KMS-11 (cell line): Measurements from ENCODE around the gene VPS33A.

Experiments
- H2AFZ ChIP-seq: fragments of 200-600 bp; sonication (generic); 2 replicates; pipeline ENCODE4 v1.6.1; 2016; ENCODE audit warnings: antibody characterized with exemption, mixed run types, low read depth
- H3K27ac ChIP-seq: fragments of 200-600 bp; sonication (generic); 2 replicates; pipeline ENCODE4 v1.6.1; 2016; ENCODE audit warnings: mild to moderate bottlenecking, mixed run types
- H3K27me3 ChIP-seq: fragments of 200-600 bp; sonication (generic); 2 replicates; pipeline ENCODE4 v1.6.1; 2017; ENCODE audit warnings: mild to moderate bottlenecking, low read depth, mixed run types, moderate library complexity; ENCODE audit not compliant: insufficient read depth
- H3K36me3 ChIP-seq: fragments of 200-600 bp; sonication (generic); 2 replicates; pipeline ENCODE4 v1.6.1; 2017; ENCODE audit warnings: mild to moderate bottlenecking, mixed run types; ENCODE audit not compliant: insufficient read depth
- H3K4me1 ChIP-seq: fragments of 200-600 bp; sonication (generic); 2 replicates; pipeline ENCODE4 v1.6.1; 2016; ENCODE audit warnings: mild to moderate bottlenecking, low read depth, mixed run types; ENCODE audit not compliant: poor library complexity, severe bottlenecking
- H3K4me2 ChIP-seq: fragments of 200-600 bp; sonication (generic); 2 replicates; pipeline ENCODE4 v1.7.0; 2016; ENCODE audit warnings: mild to moderate bottlenecking, mixed run types
- H3K4me3 ChIP-seq: fragments of 200-600 bp; sonication (generic); IDR thresholded peaks from 2 replicates; pipeline ENCODE4 v1.6.1; 2017; ENCODE audit warnings: low read depth, low read length, mixed read lengths; ENCODE audit not compliant: insufficient read depth
- H3K79me2 ChIP-seq: fragments of 200-600 bp; sonication (generic); 2 replicates; pipeline ENCODE4 v1.6.1; 2016; ENCODE audit warnings: low read depth, mixed run types; ENCODE audit not compliant: insufficient read depth
- H3K9ac ChIP-seq: fragments of 200-600 bp; sonication (generic); 2 replicates; pipeline ENCODE4 v1.6.1; 2016; ENCODE audit warnings: mild to moderate bottlenecking, mixed run types
- H4K20me1 ChIP-seq: fragments of 200-600 bp; sonication (generic); 2 replicates; pipeline ENCODE4 v1.6.1; 2016; ENCODE audit warnings: mild to moderate bottlenecking, mixed run types; ENCODE audit not compliant: insufficient read depth
- TF ChIP-seq, protein P1 (sequence below): fragments of 200-600 bp; sonication (generic); conservative IDR thresholded peaks from 2 replicates; pipeline ENCODE4 v1.6.1; 2017; ENCODE audit warnings: low read depth, mild to moderate bottlenecking, antibody characterized with exemption, low read length, moderate library complexity, mixed read lengths

VPS33A gene

DNA sequence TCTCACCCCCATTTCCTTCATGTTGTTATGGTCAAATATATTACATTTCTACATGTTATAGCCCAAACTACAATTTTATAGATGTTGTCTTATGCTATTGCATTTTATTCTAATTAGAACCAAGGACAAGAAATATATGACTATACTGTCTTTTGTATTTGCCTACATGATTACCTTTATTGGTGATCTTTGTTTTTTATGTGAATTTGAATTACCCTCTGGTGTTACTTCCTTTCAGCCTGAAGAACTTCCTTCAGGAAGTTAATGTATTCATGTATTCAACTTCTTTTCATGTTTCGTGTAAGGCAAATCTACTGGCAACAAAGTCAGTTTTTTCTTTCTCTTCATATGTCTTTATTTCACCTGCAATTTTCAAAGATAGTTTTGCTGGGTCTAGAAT lies 71.5 kb downstream of the VPS33A start:
- no peak overlapping the region for H2AFZ ChIP-seq
- H3K27ac ChIP-seq = no peak overlapping the region
- no peaks in the 10 kb centered on the region for H3K4me1 ChIP-seq

DNA sequence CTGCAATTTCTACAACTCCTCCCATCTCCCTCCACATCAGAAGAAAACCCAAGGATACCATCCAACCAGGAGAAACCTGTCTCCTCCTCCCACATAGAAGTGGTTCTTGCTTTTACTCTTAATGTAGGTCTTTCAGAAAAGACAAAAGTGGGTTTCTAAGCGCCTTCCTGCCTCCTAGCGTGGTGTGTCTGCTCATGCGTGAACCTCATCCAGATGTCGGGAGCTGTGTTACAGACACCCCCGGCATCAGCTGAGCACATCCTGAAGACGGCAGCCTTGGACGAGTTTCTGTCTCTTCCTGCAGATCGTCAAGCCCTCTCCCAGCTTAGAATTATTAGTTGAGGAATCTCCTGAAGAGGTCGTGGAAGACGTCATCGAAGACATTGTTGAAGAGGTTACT lies 73.9 kb downstream of the VPS33A start:
- Histone ChIP-seq H3K27me3 (no peaks in the 10 kb centered on the region), H4K20me1 (no peaks in the 10 kb centered on the region), H3K4me3 (no peak overlapping the region), H3K79me2 (no peaks in the 10 kb centered on the region), H3K4me1 (no peaks in the 10 kb centered on the region), H3K36me3 (no peaks in the 10 kb centered on the region), H3K9ac (no peak overlapping the region), H2AFZ (no peak overlapping the region), H3K27ac (no peak overlapping the region), H3K4me2 (no peak overlapping the region)
- TF ChIP-seq, protein P1, sequence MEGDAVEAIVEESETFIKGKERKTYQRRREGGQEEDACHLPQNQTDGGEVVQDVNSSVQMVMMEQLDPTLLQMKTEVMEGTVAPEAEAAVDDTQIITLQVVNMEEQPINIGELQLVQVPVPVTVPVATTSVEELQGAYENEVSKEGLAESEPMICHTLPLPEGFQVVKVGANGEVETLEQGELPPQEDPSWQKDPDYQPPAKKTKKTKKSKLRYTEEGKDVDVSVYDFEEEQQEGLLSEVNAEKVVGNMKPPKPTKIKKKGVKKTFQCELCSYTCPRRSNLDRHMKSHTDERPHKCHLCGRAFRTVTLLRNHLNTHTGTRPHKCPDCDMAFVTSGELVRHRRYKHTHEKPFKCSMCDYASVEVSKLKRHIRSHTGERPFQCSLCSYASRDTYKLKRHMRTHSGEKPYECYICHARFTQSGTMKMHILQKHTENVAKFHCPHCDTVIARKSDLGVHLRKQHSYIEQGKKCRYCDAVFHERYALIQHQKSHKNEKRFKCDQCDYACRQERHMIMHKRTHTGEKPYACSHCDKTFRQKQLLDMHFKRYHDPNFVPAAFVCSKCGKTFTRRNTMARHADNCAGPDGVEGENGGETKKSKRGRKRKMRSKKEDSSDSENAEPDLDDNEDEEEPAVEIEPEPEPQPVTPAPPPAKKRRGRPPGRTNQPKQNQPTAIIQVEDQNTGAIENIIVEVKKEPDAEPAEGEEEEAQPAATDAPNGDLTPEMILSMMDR = no peak

More for the DNA sequence above, 71.5 kb downstream of the VPS33A start:
- Histone ChIP-seq H3K4me3 (no peak overlapping the region), H3K79me2 (no peaks in the 10 kb centered on the region), H4K20me1 (no peaks in the 10 kb centered on the region), H3K27me3 (no peaks in the 10 kb centered on the region), H3K36me3 (no peaks in the 10 kb centered on the region), H3K4me2 (no peak overlapping the region), H3K9ac (no peak overlapping the region)
- TF ChIP-seq, protein P1 = no peak

DNA sequence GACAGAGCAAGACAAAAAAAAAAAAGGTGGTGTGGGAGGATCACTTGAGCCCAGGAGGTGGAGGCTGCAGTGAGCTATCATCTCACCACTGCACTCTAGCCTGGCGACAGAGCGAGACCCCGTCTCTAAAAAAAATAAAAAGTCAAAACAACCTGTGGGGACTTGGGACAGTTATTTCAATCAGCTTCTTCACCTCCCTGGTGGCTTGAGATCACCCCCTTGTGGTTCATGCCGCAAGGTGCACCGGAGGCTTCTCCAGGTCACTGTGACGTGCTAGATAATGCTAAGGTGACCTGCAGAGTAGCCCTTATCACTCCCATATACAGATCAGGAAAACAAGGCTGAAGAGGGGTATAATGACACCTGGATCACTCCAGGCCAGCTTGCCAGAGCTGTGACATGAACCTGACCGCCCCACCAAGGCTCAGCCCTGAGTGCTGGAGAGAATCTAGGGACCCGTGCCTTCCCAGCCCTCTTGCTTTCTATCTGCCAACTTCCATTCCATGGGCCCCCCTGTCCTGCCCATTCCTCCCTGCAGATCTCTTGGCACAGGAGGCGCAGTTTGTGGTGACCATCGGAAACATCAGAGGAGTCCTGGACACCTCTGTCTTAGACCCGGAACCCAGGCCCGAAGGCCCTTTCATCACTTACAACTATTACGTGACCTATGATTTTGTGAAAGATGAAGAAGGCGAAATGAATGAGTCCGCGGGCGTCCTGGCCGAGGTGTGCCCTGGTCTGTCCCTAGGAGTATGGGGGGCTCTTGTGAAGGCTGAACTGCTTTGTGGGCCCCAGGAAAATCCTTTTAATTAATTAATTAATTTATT lies 75.2 kb downstream of the VPS33A start:
- H4K20me1 ChIP-seq = no peaks in the 10 kb centered on the region
- H3K4me2 ChIP-seq = no peak overlapping the region
- no peaks in the 10 kb centered on the region for H3K4me1 ChIP-seq
- no peak overlapping the region for H3K4me3 ChIP-seq
- H2AFZ ChIP-seq = peak overlapping the region; percentile 41; the same call in 1 of the 2 replicates
- H3K27me3 ChIP-seq = no peaks in the 10 kb centered on the region
- no peaks in the 10 kb centered on the region for H3K36me3 ChIP-seq
- TF ChIP-seq, protein P1 = peak; percentile 62
- no peak overlapping the region for H3K9ac ChIP-seq
- H3K79me2 ChIP-seq = no peaks in the 10 kb centered on the region
- H3K27ac ChIP-seq = no peak overlapping the region

DNA sequence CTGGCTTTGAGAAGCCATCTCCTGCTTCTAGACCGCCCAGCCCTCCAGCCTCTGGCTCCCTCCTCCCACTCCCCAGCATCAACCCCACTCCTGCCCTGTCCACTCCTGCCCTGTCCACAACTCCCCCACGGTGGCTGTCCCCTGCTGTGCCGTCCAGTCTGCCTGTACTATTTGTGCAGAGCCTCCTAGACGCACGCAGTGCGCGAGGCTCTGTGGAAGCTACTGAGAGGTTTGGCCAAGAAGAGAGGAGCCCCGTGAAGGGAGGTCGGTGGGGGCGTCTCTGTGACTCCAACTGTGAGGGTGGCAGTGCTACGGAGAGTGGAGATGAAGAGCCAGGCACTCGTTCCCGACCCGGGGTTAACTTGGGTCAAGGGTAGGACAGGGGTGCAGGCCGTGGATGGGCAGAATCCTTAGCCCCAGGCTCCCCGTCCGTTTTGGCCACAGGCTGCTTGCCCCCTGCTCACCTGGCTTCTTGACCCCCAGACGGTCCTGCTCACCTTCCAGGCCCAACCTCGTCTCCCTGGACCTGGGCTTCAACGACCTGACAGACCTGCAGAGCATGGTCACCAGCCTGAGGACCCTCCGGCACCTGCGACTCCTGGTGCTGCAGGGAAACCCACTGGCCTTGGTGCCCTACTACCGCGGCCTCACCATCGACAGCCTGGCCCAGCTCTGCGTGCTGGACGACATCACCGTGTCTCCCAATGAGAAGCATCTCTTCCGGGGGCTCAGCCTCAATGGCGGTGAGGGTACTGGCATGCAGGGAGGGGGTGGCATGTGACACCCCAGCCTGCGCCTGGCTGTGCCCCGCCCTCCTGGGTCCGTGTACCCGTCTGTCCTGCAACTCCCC lies 76.4 kb downstream of the VPS33A start:
- Histone ChIP-seq H3K27ac (no peak overlapping the region), H3K27me3 (no peaks in the 10 kb centered on the region), H2AFZ (no peak overlapping the region), H3K4me3 (no peak overlapping the region), H4K20me1 (no peaks in the 10 kb centered on the region), H3K4me2 (no peak overlapping the region), H3K79me2 (no peaks in the 10 kb centered on the region), H3K36me3 (no peaks in the 10 kb centered on the region), H3K4me1 (no peaks in the 10 kb centered on the region), H3K9ac (no peak overlapping the region)
- TF ChIP-seq, protein P1 = no peak
